ENCODE data around the gene EDN3. TPM values are rescaled to one million over a fixed set of nuclear protein-coding genes. Genes with fewer than 3 reads are reported as not detected.

EDN3 gene
- total RNA-seq, 1 experiment from 2014 or later: not detected

DNA sequence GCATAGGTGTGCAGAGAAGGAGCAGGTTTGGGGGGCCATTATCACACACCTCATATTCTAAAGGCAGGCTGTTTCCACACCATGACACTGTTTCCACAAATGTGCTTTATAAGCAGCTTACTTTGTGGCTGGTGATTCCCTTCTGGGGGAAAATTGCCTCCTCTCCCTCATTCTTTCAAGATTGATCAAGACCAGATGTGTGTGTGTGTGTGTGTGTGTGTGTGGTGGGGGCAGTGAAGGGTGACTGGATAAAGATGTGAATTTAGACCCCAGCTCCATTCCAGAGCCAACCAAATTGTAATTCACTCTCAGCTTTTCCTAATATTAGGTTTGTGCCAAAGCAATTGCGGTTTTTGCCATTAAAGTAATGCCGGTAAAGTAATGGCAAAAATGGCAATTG lies 45.6 kb downstream of the EDN3 start:
- no peaks in the 10 kb centered on the region for H3K4me1 ChIP-seq (ENCODE audit: control insufficient read depth in 1 of 2, insufficient read depth in 2 of 2, low read length in 2 of 2)
- no peak overlapping the region for H3K4me3 ChIP-seq (replicated peaks in 1 of 2; ENCODE audit: low read depth in 1 of 2, low read length in 2 of 2)
- no peak overlapping the region for H2AFZ ChIP-seq (ENCODE audit: low read depth, low read length, poor library complexity, severe bottlenecking)
- no peaks in the 10 kb centered on the region for H3K36me3 ChIP-seq (ENCODE audit: control insufficient read depth in 1 of 2, insufficient read depth in 2 of 2, low read length in 2 of 2)
- H3K27ac ChIP-seq (ENCODE audit: low read depth, low read length): no peak overlapping the region
- RAD21 ChIA-PET (ENCODE audit: low non-redundant PET in 1 of 2, low total read pairs in 2 of 2, uncharacterized antibody in 2 of 2, unreplicated experiment in 2 of 2): no interaction called here
- no peaks in the 10 kb centered on the region for H4K20me1 ChIP-seq (ENCODE audit: insufficient read depth)
- H3K9me2 ChIP-seq (ENCODE audit: insufficient read depth): no peaks in the 10 kb centered on the region
- no peaks in the 10 kb centered on the region for H3K79me2 ChIP-seq (ENCODE audit: insufficient read depth, low read length)
- TF ChIP-seq SIN3A (IDR thresholded peaks at IDR 0.05; ENCODE audit: low read depth) (no peak), TCF7L2 (IDR thresholded peaks at IDR 0.05; ENCODE audit: borderline replicate concordance, extremely low read depth, insufficient read depth, insufficient read length) (no peak), YY1 (IDR thresholded peaks at IDR 0.05; ENCODE audit: extremely low read depth, insufficient replicate concordance, low read depth, low read length) (no peak), CEBPB (IDR thresholded peaks at IDR 0.05; ENCODE audit: low read depth) (no peak)
- TF ChIP-seq, protein P1, sequence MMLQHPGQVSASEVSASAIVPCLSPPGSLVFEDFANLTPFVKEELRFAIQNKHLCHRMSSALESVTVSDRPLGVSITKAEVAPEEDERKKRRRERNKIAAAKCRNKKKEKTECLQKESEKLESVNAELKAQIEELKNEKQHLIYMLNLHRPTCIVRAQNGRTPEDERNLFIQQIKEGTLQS (IDR thresholded peaks at IDR 0.05): no peak
- intact Hi-C loops (cut with micrococcal nuclease): no loop called here
- no peaks in the 10 kb centered on the region; a peak in 1 of 4 replicates for H3K9me3 ChIP-seq (ENCODE audit: control insufficient read depth in 1 of 2, insufficient read depth in 1 of 2, low read depth in 1 of 2, low read length in 2 of 2)
- POLR2A ChIA-PET: no interaction called here
- DNase-seq (ENCODE audit: low read depth, low spot score) (no peak), ATAC-seq (no peak)
- CTCF ChIA-PET: no interaction called here
- H3K27me3 ChIP-seq (ENCODE audit: insufficient read depth, low read length): peaks cover 8% of the 10 kb centered on the region; the same call in 1 of the 2 replicates
- no TSS peak for BruUV-seq (replicated peaks)
- no peak overlapping the region for H3K9ac ChIP-seq (ENCODE audit: low read length)
- no peak overlapping the region for H3K4me2 ChIP-seq (ENCODE audit: low read length)

DNA sequence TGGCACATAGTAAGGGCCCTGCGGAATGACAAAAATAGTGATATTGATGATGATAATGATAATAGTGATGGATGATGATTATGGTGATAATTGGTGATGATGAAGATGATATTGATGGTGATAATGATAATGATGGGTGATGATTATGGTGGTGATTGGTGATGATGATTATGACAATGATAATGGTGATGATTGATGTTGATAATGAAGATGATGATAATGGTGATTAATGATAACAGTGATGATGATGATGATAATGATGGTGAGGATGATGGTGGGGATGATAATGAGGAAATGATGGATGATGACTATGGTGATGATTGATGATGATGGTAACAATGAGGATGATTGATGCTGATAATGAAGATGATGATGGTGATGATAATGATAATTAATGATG lies 48.9 kb downstream of the EDN3 start:
- no peak for DNase-seq (ENCODE audit: low read depth, low spot score)
- H2AFZ ChIP-seq (ENCODE audit: low read depth, low read length, poor library complexity, severe bottlenecking): no peak overlapping the region
- H3K36me3 ChIP-seq (ENCODE audit: control insufficient read depth in 1 of 2, insufficient read depth in 2 of 2, low read length in 2 of 2): no peaks in the 10 kb centered on the region
- ChIA-PET POLR2A (no interaction called here), CTCF (no interaction called here), RAD21 (ENCODE audit: low non-redundant PET in 1 of 2, low total read pairs in 2 of 2, uncharacterized antibody in 2 of 2, unreplicated experiment in 2 of 2) (no interaction called here)
- H3K79me2 ChIP-seq (ENCODE audit: insufficient read depth, low read length): no peaks in the 10 kb centered on the region
- no peaks in the 10 kb centered on the region for H4K20me1 ChIP-seq (ENCODE audit: insufficient read depth)
- TF ChIP-seq SRF (IDR thresholded peaks at IDR 0.05; ENCODE audit: low read depth): no peak
- TF ChIP-seq POLR2AphosphoS5 (IDR thresholded peaks at IDR 0.05; ENCODE audit: low read depth, low read length): no peak
- TF ChIP-seq, protein P1 (IDR thresholded peaks at IDR 0.05): no peak
- no peak for TF ChIP-seq CEBPB (IDR thresholded peaks at IDR 0.05; ENCODE audit: low read depth)
- no peak overlapping the region for H3K4me2 ChIP-seq (ENCODE audit: low read length)
- peaks cover 15% of the 10 kb centered on the region; the same call in 1 of the 2 replicates for H3K27me3 ChIP-seq (ENCODE audit: insufficient read depth, low read length)
- H3K9me2 ChIP-seq (ENCODE audit: insufficient read depth): no peaks in the 10 kb centered on the region
- H3K9ac ChIP-seq (ENCODE audit: low read length): no peak overlapping the region
- no TSS peak for BruUV-seq (replicated peaks)
- H3K4me1 ChIP-seq (ENCODE audit: control insufficient read depth in 1 of 2, insufficient read depth in 2 of 2, low read length in 2 of 2): no peaks in the 10 kb centered on the region
- H3K9me3 ChIP-seq (ENCODE audit: control insufficient read depth in 1 of 2, insufficient read depth in 1 of 2, low read depth in 1 of 2, low read length in 2 of 2): no peaks in the 10 kb centered on the region
- no peak overlapping the region for H3K27ac ChIP-seq (ENCODE audit: low read depth, low read length)
- H3K4me3 ChIP-seq (replicated peaks in 1 of 2; ENCODE audit: low read depth in 1 of 2, low read length in 2 of 2): no peak overlapping the region
- intact Hi-C loops (cut with micrococcal nuclease): no loop called here
- no peak for ATAC-seq

Measured in HCT116 (cell line).